Measurements from ENCODE around the gene RLN1. TPM values are rescaled to one million over a fixed set of nuclear protein-coding genes. Genes with fewer than 3 reads are reported as not detected.
A peak's percentile ranks its signal among the peaks of the same experiment; 100 is the strongest.

The RLN1 gene
- total RNA-seq, 1 donor from 2014 or later: 0.80 TPM

GRCh38 chr9:5357431-5358105, 17.9 kb upstream of the RLN1 start:
- peaks cover 6% of the 10 kb centered on the region for H3K9me3 Mint-ChIP-seq
- no peak overlapping the region for H3K4me3 Mint-ChIP-seq
- H3K27me3 Mint-ChIP-seq (ENCODE audit: low read depth): no peaks in the 10 kb centered on the region
- H3K4me1 Mint-ChIP-seq: peaks cover 20% of the 10 kb centered on the region
- DNase-seq (ENCODE audit: low spot score in 2 of 2, unreplicated experiment in 2 of 2): no peak
- peaks cover 9% of the 10 kb centered on the region for H3K36me3 Mint-ChIP-seq
- TF ChIP-seq CTCF (IDR thresholded peaks at IDR 0.05; ENCODE audit: unreplicated experiment): no peak
- H3K27ac Mint-ChIP-seq: no peak overlapping the region

DNA sequence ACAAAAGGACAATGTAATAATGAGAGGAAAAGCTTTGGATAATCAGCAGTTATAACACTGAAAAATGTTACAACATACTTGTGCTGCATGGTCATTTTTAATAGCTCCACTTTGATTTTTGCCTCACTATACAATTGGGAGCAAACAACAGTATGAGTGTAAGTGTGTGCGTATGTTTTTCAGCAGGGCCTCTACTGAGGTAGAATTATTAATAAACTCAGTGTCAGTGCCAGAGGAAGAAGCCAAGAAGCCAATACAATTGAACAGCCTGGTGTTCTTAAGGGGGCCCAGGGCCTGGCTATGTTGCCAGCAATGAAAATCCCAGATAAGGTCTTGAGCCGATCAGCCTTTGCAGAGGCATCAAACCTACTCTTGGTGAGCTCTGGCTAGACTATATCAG, 16.1 kb upstream of the RLN1 start:
- peaks cover 22% of the 10 kb centered on the region for H3K4me1 Mint-ChIP-seq
- no peak for TF ChIP-seq CTCF (IDR thresholded peaks at IDR 0.05; ENCODE audit: unreplicated experiment)
- H3K36me3 Mint-ChIP-seq: peaks cover 9% of the 10 kb centered on the region
- DNase-seq (ENCODE audit: low spot score in 2 of 2, unreplicated experiment in 2 of 2): no peak
- no peaks in the 10 kb centered on the region for H3K27me3 Mint-ChIP-seq (ENCODE audit: low read depth)
- H3K4me3 Mint-ChIP-seq: no peak overlapping the region
- no peak overlapping the region for H3K27ac Mint-ChIP-seq
- peaks cover 6% of the 10 kb centered on the region for H3K9me3 Mint-ChIP-seq

- H3K36me3 Mint-ChIP-seq: peaks cover 9% of the 10 kb centered on the region
- H3K9me3 Mint-ChIP-seq: peaks cover 8% of the 10 kb centered on the region
- no peak for DNase-seq (ENCODE audit: low spot score in 2 of 2, unreplicated experiment in 2 of 2)
- TF ChIP-seq CTCF (IDR thresholded peaks at IDR 0.05; ENCODE audit: unreplicated experiment): no peak
- no peak overlapping the region for H3K4me3 Mint-ChIP-seq
- H3K27me3 Mint-ChIP-seq (ENCODE audit: low read depth): no peaks in the 10 kb centered on the region
- peaks cover 22% of the 10 kb centered on the region for H3K4me1 Mint-ChIP-seq
- no peak overlapping the region for H3K27ac Mint-ChIP-seq
These were observed 15.6 kb upstream of the RLN1 start for GRCh38 chr9:5355226-5355625.

- DNase-seq (ENCODE audit: low spot score in 2 of 2, unreplicated experiment in 2 of 2): no peak
- peaks cover 14% of the 10 kb centered on the region for H3K36me3 Mint-ChIP-seq
- no peak overlapping the region for H3K4me3 Mint-ChIP-seq
- H3K9me3 Mint-ChIP-seq: peaks cover 17% of the 10 kb centered on the region
- H3K4me1 Mint-ChIP-seq: peaks cover 22% of the 10 kb centered on the region
- no peak for TF ChIP-seq CTCF (IDR thresholded peaks at IDR 0.05; ENCODE audit: unreplicated experiment)
- peak overlapping the region; percentile 30 for H3K27ac Mint-ChIP-seq
- H3K27me3 Mint-ChIP-seq (ENCODE audit: low read depth): no peaks in the 10 kb centered on the region
These were observed 14.5 kb upstream of the RLN1 start for GRCh38 chr9:5354184-5354583.

- Mint-ChIP-seq H3K4me3 (no peak overlapping the region), H3K36me3 (peaks cover 10% of the 10 kb centered on the region), H3K9me3 (peaks cover 23% of the 10 kb centered on the region), H3K27me3 (ENCODE audit: low read depth) (no peaks in the 10 kb centered on the region), H3K27ac (no peak overlapping the region), H3K4me1 (peaks cover 19% of the 10 kb centered on the region)
- TF ChIP-seq CTCF (IDR thresholded peaks at IDR 0.05; ENCODE audit: unreplicated experiment): no peak
- no peak for DNase-seq (ENCODE audit: low spot score in 2 of 2, unreplicated experiment in 2 of 2)
These were observed 13.1 kb upstream of the RLN1 start for GRCh38 chr9:5352637-5353248.

Data from mesothelial cell of epicardium (in vitro differentiated cells).